ENCODE data around the gene GFRA4.

GFRA4 gene

DNA sequence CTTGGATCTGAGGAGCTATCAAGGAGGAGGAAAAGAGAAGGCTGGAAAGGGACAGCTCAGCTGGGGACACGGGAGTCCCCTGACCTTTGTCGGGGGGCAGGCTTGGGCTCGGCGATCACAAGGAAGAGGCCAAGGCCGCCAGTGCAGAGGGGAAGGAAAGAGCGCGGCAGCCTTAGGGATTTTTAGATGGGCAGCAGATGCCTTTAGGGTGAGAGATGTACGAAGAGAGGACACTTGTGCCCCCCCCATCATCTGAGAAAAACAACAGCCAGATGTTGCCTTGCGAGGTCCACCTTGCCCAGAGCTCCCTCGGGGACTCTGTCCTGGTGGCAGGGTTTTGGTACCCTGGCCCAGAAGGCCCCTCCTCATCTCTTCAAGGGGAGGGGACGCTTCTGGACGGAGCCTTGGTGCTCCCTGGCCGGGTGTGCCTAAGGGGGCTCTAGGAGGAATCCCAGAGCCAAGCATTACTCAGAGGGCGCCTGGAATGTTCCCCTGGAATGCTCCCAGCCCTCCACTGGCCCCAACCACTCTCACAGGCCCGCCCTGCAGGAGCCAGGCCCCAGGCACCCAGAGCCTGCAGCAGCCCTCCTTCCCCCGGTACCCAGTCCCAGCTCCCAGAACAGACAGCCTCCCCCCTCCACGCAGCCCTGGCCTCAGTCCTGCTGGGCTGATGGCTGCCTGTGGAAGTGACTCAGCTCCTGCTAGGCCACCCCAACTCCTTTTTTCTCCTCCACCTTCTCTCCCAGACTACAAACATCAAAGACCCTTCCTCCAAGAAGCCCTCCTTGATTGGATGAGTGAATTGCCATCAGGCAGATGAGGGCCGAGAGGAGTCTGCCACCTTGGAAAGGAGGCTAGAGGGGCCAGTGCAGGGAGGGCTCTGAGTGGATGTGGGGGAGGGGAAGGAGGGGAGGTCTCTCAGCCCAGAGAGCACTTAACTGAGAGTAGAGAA, 16.8 kb upstream of the GFRA4 start:
- H3F3A ChIP-seq (ENCODE audit: insufficient read depth, low read length): no peaks in the 10 kb centered on the region
- H3K27ac ChIP-seq (ENCODE audit: low read length): no peak overlapping the region
- no peak overlapping the region for H3K4me3 ChIP-seq (ENCODE audit: low read length)
- no peak overlapping the region for H3K9ac ChIP-seq (ENCODE audit: low read length)
- no peaks in the 10 kb centered on the region for H3K79me2 ChIP-seq (ENCODE audit: low read length)
- no peak overlapping the region for H3K4me2 ChIP-seq (ENCODE audit: low read depth, low read length)
- H3K9me3 ChIP-seq (replicated peaks; ENCODE audit: insufficient read depth, low read length): no peaks in the 10 kb centered on the region
- TF ChIP-seq EZH2phosphoT487 (IDR thresholded peaks at IDR 0.05; ENCODE audit: low read length): no peak
- TF ChIP-seq, protein P1, sequence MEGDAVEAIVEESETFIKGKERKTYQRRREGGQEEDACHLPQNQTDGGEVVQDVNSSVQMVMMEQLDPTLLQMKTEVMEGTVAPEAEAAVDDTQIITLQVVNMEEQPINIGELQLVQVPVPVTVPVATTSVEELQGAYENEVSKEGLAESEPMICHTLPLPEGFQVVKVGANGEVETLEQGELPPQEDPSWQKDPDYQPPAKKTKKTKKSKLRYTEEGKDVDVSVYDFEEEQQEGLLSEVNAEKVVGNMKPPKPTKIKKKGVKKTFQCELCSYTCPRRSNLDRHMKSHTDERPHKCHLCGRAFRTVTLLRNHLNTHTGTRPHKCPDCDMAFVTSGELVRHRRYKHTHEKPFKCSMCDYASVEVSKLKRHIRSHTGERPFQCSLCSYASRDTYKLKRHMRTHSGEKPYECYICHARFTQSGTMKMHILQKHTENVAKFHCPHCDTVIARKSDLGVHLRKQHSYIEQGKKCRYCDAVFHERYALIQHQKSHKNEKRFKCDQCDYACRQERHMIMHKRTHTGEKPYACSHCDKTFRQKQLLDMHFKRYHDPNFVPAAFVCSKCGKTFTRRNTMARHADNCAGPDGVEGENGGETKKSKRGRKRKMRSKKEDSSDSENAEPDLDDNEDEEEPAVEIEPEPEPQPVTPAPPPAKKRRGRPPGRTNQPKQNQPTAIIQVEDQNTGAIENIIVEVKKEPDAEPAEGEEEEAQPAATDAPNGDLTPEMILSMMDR (IDR thresholded peaks at IDR 0.05; ENCODE audit: low read length): no peak
- TF ChIP-seq EZH2 (optimal IDR thresholded peaks at IDR 0.05; ENCODE audit: low read depth, low read length): no peak
- H4K20me1 ChIP-seq (ENCODE audit: insufficient read depth, low read length): no peaks in the 10 kb centered on the region
- H3K4me1 ChIP-seq (ENCODE audit: low read length): no peaks in the 10 kb centered on the region
- H3K27me3 ChIP-seq (replicated peaks; ENCODE audit: insufficient read depth, low read length): peaks cover 77% of the 10 kb centered on the region
- no peaks in the 10 kb centered on the region for H3K36me3 ChIP-seq (replicated peaks; ENCODE audit: insufficient read depth, low read length)
- no peak for DNase-seq
- H3K9me2 ChIP-seq (replicated peaks; ENCODE audit: insufficient read depth, low read length): no peaks in the 10 kb centered on the region
- H2AFZ ChIP-seq (ENCODE audit: low read length): no peak overlapping the region

DNA sequence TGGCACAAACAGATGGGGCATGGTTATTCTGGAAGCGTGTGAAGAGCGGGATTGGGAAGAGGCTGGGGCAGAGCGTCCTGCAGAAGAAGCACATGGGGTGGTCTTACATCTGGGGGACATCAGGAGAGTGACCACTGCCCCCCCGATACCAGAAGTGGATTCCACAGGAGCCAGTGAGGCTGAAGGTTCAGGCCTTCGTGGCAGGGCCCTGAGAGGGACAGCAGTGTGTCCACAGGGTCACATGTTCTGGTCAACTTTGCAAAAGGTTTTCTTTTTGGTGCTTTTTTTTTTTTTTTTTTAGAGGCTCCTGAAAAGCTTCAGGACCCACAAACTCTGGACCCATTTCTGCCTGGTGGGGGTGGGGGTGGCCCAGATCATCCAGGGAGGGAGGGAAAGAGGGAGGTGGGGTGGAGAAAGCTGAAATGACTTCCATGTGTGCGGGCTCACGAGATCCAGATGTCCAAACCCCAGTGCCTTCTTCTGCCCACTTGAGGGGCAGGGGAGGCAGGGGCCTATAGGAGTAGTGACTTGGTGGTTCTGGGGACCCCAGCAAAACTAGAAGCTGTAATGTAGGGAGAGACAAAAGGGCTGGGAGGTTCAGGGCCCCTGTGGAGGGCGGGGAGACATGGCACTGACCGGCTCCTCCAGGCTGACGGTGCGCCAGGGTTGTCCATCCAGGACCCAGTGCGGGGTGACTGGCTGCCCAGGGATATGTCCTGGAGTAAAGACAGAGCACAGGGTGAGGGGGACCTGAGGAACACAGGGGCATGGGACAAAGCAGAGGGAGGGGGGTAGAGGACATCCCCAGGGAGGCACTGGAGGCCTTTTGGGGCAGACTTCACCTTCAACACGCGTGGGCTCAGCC, 15.9 kb upstream of the GFRA4 start:
- no peaks in the 10 kb centered on the region for H3K79me2 ChIP-seq (ENCODE audit: low read length)
- no peaks in the 10 kb centered on the region for H3K9me2 ChIP-seq (replicated peaks; ENCODE audit: insufficient read depth, low read length)
- no peak overlapping the region for H3K9ac ChIP-seq (ENCODE audit: low read length)
- TF ChIP-seq EZH2phosphoT487 (IDR thresholded peaks at IDR 0.05; ENCODE audit: low read length): no peak
- TF ChIP-seq EZH2 (optimal IDR thresholded peaks at IDR 0.05; ENCODE audit: low read depth, low read length): no peak
- TF ChIP-seq, protein P1 (IDR thresholded peaks at IDR 0.05; ENCODE audit: low read length): no peak
- H3K4me2 ChIP-seq (ENCODE audit: low read depth, low read length): no peak overlapping the region
- no peak for DNase-seq
- H3K27me3 ChIP-seq (replicated peaks; ENCODE audit: insufficient read depth, low read length): peaks cover 78% of the 10 kb centered on the region
- no peaks in the 10 kb centered on the region for H3K4me1 ChIP-seq (ENCODE audit: low read length)
- H3K36me3 ChIP-seq (replicated peaks; ENCODE audit: insufficient read depth, low read length): no peaks in the 10 kb centered on the region
- H3K27ac ChIP-seq (ENCODE audit: low read length): no peak overlapping the region
- H3K4me3 ChIP-seq (ENCODE audit: low read length): no peak overlapping the region
- no peak overlapping the region for H2AFZ ChIP-seq (ENCODE audit: low read length)
- H4K20me1 ChIP-seq (ENCODE audit: insufficient read depth, low read length): no peaks in the 10 kb centered on the region
- H3F3A ChIP-seq (ENCODE audit: insufficient read depth, low read length): no peaks in the 10 kb centered on the region
- no peaks in the 10 kb centered on the region for H3K9me3 ChIP-seq (replicated peaks; ENCODE audit: insufficient read depth, low read length)

DNA sequence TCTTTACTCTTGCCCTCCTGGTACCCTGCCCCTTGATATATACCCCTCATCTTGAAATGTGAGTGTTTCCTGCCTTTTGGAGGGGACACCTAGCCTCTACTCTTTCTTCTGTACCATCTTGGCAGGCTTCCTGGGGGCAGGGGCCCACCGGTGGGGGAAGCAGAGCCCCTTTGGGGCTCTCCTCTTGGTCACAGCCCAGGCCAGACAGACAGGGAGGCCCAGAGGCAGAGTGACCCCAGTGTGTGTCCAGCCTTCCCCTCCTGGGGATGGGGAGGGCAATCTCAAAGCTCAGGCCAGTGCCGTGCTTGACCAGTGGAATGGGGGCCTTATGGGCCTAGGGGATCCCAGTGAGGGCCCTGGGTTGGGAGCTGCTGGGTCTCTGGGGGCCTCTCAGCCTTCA, 15.0 kb upstream of the GFRA4 start:
- H3K4me2 ChIP-seq (ENCODE audit: low read depth, low read length): no peak overlapping the region
- H3K79me2 ChIP-seq (ENCODE audit: low read length): no peaks in the 10 kb centered on the region
- TF ChIP-seq EZH2phosphoT487 (IDR thresholded peaks at IDR 0.05; ENCODE audit: low read length) (no peak), EZH2 (optimal IDR thresholded peaks at IDR 0.05; ENCODE audit: low read depth, low read length) (no peak)
- TF ChIP-seq, protein P1 (IDR thresholded peaks at IDR 0.05; ENCODE audit: low read length): no peak
- H4K20me1 ChIP-seq (ENCODE audit: insufficient read depth, low read length): no peaks in the 10 kb centered on the region
- no peaks in the 10 kb centered on the region for H3K9me3 ChIP-seq (replicated peaks; ENCODE audit: insufficient read depth, low read length)
- no peaks in the 10 kb centered on the region for H3K36me3 ChIP-seq (replicated peaks; ENCODE audit: insufficient read depth, low read length)
- no peak overlapping the region for H2AFZ ChIP-seq (ENCODE audit: low read length)
- no peaks in the 10 kb centered on the region for H3F3A ChIP-seq (ENCODE audit: insufficient read depth, low read length)
- H3K9ac ChIP-seq (ENCODE audit: low read length): no peak overlapping the region
- H3K4me1 ChIP-seq (ENCODE audit: low read length): no peaks in the 10 kb centered on the region
- H3K27ac ChIP-seq (ENCODE audit: low read length): no peak overlapping the region
- peaks cover 81% of the 10 kb centered on the region for H3K27me3 ChIP-seq (replicated peaks; ENCODE audit: insufficient read depth, low read length)
- no peaks in the 10 kb centered on the region for H3K9me2 ChIP-seq (replicated peaks; ENCODE audit: insufficient read depth, low read length)
- no peak for DNase-seq
- no peak overlapping the region for H3K4me3 ChIP-seq (ENCODE audit: low read length)

Measured in MM.1S (cell line).